HepG2 (cell line): ENCODE data around the gene CLDN4. TPM values are rescaled to one million over a fixed set of nuclear protein-coding genes. Genes with fewer than 3 reads are reported as not detected.

Experiments
- ETV5 ChIP-seq: IDR thresholded peaks from 2 replicates; pipeline ENCODE4 v1.6.1; 2018; ENCODE audit warnings: missing biosample characterization, missing genetic modification reagents, inconsistent platforms, borderline replicate concordance
- FOXO1 ChIP-seq: sonication (generic); formaldehyde crosslinking; IDR thresholded peaks from 2 replicates; pipeline ENCODE4 v1.4.0; 2020; ENCODE audit warnings: missing genetic modification reagents
- HDAC2 ChIP-seq: sonication (generic); formaldehyde crosslinking; IDR thresholded peaks from 2 replicates; pipeline ENCODE4 v1.4.0; 2020; ENCODE audit warnings: missing genetic modification reagents
- ISL2 ChIP-seq: sonication (generic); formaldehyde crosslinking; IDR thresholded peaks from 2 replicates; pipeline ENCODE4 v1.5.0; 2020; ENCODE audit warnings: missing genetic modification reagents
- KAT8 ChIP-seq: IDR thresholded peaks from 2 replicates; pipeline ENCODE4 v1.6.1; 2016; ENCODE audit warnings: missing genetic modification reagents, missing compliant biosample characterization
- MATR3 ChIP-seq: sonication (generic); formaldehyde crosslinking; IDR thresholded peaks from 2 replicates; pipeline ENCODE4 v1.4.0; 2020; ENCODE audit warnings: missing genetic modification reagents
- MED8 ChIP-seq: sonication (generic); formaldehyde crosslinking; IDR thresholded peaks from 2 replicates; pipeline ENCODE4 v1.8.1; 2023; ENCODE audit warnings: mild to moderate bottlenecking, missing genetic modification reagents; ENCODE audit not compliant: insufficient replicate concordance
- NFATC3 ChIP-seq: sonication (generic); formaldehyde crosslinking; IDR thresholded peaks from 2 replicates; pipeline ENCODE4 v1.5.1; 2020; ENCODE audit warnings: mild to moderate bottlenecking, missing genetic modification reagents
- PAXIP1 ChIP-seq: sonication (generic); formaldehyde crosslinking; conservative IDR thresholded peaks from 2 replicates; pipeline ENCODE4 v1.4.0; 2020; ENCODE audit warnings: mild to moderate bottlenecking, missing genetic modification reagents, moderate library complexity
- POLR2G ChIP-seq: fragments of 200-400 bp; formaldehyde crosslinking; IDR thresholded peaks from 2 replicates; pipeline ENCODE4 v1.6.1; 2018; ENCODE audit warnings: mild to moderate bottlenecking, low read depth, low read length, moderate library complexity
- SMC3 ChIP-seq: IDR thresholded peaks from 2 replicates; pipeline ENCODE4 v1.6.1; 2011; ENCODE audit warnings: low read length, improper control_type of control experiment
- SP4 ChIP-seq: sonication (generic); formaldehyde crosslinking; IDR thresholded peaks from 2 replicates; pipeline ENCODE4 v1.8.1; 2023; ENCODE audit warnings: mild to moderate bottlenecking, missing genetic modification reagents
- TAF1 ChIP-seq: sonication (generic); formaldehyde crosslinking; IDR thresholded peaks from 2 replicates; pipeline ENCODE4 v1.4.0; 2020; ENCODE audit warnings: missing genetic modification reagents
- ZBTB25 ChIP-seq: IDR thresholded peaks from 2 replicates; pipeline ENCODE4 v1.6.1; 2018; ENCODE audit warnings: missing genetic modification reagents
- ZFY ChIP-seq: sonication (generic); formaldehyde crosslinking; IDR thresholded peaks from 2 replicates; pipeline ENCODE4 v1.4.0; 2020; ENCODE audit warnings: missing genetic modification reagents
- ZNF101 ChIP-seq: sonication (generic); formaldehyde crosslinking; IDR thresholded peaks from 2 replicates; pipeline ENCODE4 v1.4.0; 2020; ENCODE audit warnings: mild to moderate bottlenecking, low read depth, missing genetic modification reagents, borderline replicate concordance
- ZNF251 ChIP-seq: sonication (generic); formaldehyde crosslinking; IDR thresholded peaks from 2 replicates; pipeline ENCODE4 v1.9.0; 2021; ENCODE audit warnings: mild to moderate bottlenecking, missing genetic modification reagents
- ZNF34 ChIP-seq: sonication (generic); formaldehyde crosslinking; IDR thresholded peaks from 2 replicates; pipeline ENCODE4 v1.4.0; 2020; ENCODE audit warnings: mild to moderate bottlenecking, missing genetic modification reagents, borderline replicate concordance
- ZNF350 ChIP-seq: sonication (generic); formaldehyde crosslinking; IDR thresholded peaks from 2 replicates; pipeline ENCODE4 v1.4.0; 2020; ENCODE audit warnings: mild to moderate bottlenecking, low read depth, missing genetic modification reagents, borderline replicate concordance
- ZNF441 ChIP-seq: sonication (generic); formaldehyde crosslinking; IDR thresholded peaks from 2 replicates; pipeline ENCODE4 v1.7.0; 2021; ENCODE audit warnings: missing genetic modification reagents, borderline replicate concordance
- ZNF543 ChIP-seq: sonication (generic); formaldehyde crosslinking; IDR thresholded peaks from 2 replicates; pipeline ENCODE4 v1.4.0; 2020; ENCODE audit warnings: mild to moderate bottlenecking, missing genetic modification reagents
- ZNF556 ChIP-seq: sonication (generic); formaldehyde crosslinking; IDR thresholded peaks from 2 replicates; pipeline ENCODE4 v1.4.0; 2020; ENCODE audit warnings: mild to moderate bottlenecking, missing genetic modification reagents, borderline replicate concordance
- ZNF562 ChIP-seq: sonication (generic); formaldehyde crosslinking; IDR thresholded peaks from 2 replicates; pipeline ENCODE4 v1.8.0; 2022; ENCODE audit warnings: missing genetic modification reagents, borderline replicate concordance
- ZNF746 ChIP-seq: sonication (generic); formaldehyde crosslinking; IDR thresholded peaks from 2 replicates; pipeline ENCODE4 v1.8.0; 2022; ENCODE audit warnings: mild to moderate bottlenecking, missing genetic modification reagents
- ZNF747 ChIP-seq: sonication (generic); formaldehyde crosslinking; IDR thresholded peaks from 2 replicates; pipeline ENCODE4 v1.8.1; 2023; ENCODE audit warnings: missing genetic modification reagents, mild to moderate bottlenecking, borderline replicate concordance
- ZNF878 ChIP-seq: sonication (generic); formaldehyde crosslinking; IDR thresholded peaks from 2 replicates; pipeline ENCODE4 v1.8.1; 2023; ENCODE audit warnings: mild to moderate bottlenecking, missing genetic modification reagents, moderate library complexity
- polyA plus RNA-seq, 8 experiments: library from polyadenylated mRNA; depleted of rRNA in 3 of 8; stranded (reverse) in 7 of 8; unstranded in 1 of 8; fragments of >200 nt; fragmentation: Illumina TruSeq in 4 of 8; extraction: Trizol in 4 of 8; gene quantifications; 2 replicates each; pipeline versions ENCODE4 v1.2.1 to v1.2.3, GENCODE V29; 2011 to 2016; ENCODE audit warnings: low read depth in 4 of 8, missing spikeins in 1 of 8, mixed read lengths in 1 of 8; ENCODE audit not compliant: insufficient read depth in 1 of 8
- total RNA-seq, 5 experiments: library from RNA; depleted of rRNA; stranded (reverse); fragments of >200 nt; fragmentation: Illumina TruSeq; extraction: Trizol; gene quantifications; 2 replicates each; pipeline ENCODE4 v1.2.3, GENCODE V29; 2016; ENCODE audit warnings: low read depth in 1 of 5

CLDN4 gene
- total and polyA plus RNA-seq, 2 of the 13 experiments (the other 11 are each of a cell fraction or from before 2014, with no cell fraction given) = 28.2 to 35.7 TPM

GRCh38 chr7:73831834-73832651 lies 1.2 kb downstream of the CLDN4 start (continued):
- peak; percentile 38; the same call in 1 of the 2 replicates for TF ChIP-seq ETV5
- peak; percentile 43; the same call in 1 of the 2 replicates for TF ChIP-seq ZFY (CRISPR knock-in tag)
- peak; percentile 44; the same call in 1 of the 2 replicates for TF ChIP-seq SP4 (CRISPR knock-in tag)
- TF ChIP-seq ZNF746 (CRISPR knock-in tag) = peak; percentile 71; the same call in 1 of the 2 replicates
- TF ChIP-seq ZNF747 = peak; percentile 56; the same call in 1 of the 2 replicates
- 0 out of 2 replicates have a peak, but pooled peaks have one; percentile 45 for TF ChIP-seq NFATC3
- TF ChIP-seq ZNF101 (CRISPR knock-in tag) = 0 out of 2 replicates have a peak, but pooled peaks have one; percentile 47
- peak; percentile 35; the same call in 1 of the 2 replicates for TF ChIP-seq POLR2G
- TF ChIP-seq MATR3 = no peak
- no peak for TF ChIP-seq ZNF562
- TF ChIP-seq ZNF350 (CRISPR knock-in tag) = 0 out of 2 replicates have a peak, but pooled peaks have one; percentile 9
- TF ChIP-seq HDAC2 (CRISPR knock-in tag) = peak; percentile 21; the same call in 1 of the 2 replicates
- TF ChIP-seq KAT8 = no peak
- TF ChIP-seq ZNF34 = 0 out of 2 replicates have a peak, but pooled peaks have one; percentile 50
- 0 out of 2 replicates have a peak, but pooled peaks have one; percentile 25 for TF ChIP-seq ZBTB25 (CRISPR knock-in tag)
- 0 out of 2 replicates have a peak, but pooled peaks have one; percentile 19 for TF ChIP-seq ZNF556 (CRISPR knock-in tag)
- TF ChIP-seq ZNF251 (CRISPR knock-in tag) = no peak
- TF ChIP-seq ZNF543 (CRISPR knock-in tag) = 0 out of 2 replicates have a peak, but pooled peaks have one; percentile 17
- peak; percentile 30; the same call in 1 of the 2 replicates for TF ChIP-seq PAXIP1 (CRISPR knock-in tag)
- TF ChIP-seq MED8 (CRISPR knock-in tag) = peak; percentile 46
- no peak for TF ChIP-seq SMC3
- peak; percentile 46; the same call in 1 of the 2 replicates for TF ChIP-seq TAF1 (CRISPR knock-in tag)
- 0 out of 2 replicates have a peak, but pooled peaks have one; percentile 35 for TF ChIP-seq ZNF878 (CRISPR knock-in tag)
- peak; percentile 41; the same call in 1 of the 2 replicates for TF ChIP-seq FOXO1 (CRISPR knock-in tag)
- TF ChIP-seq ZNF441 = peak; percentile 34; the same call in 1 of the 2 replicates
- TF ChIP-seq ISL2 = no peak
